Loucy (cell line): ENCODE results near the gene RSU1.
A peak's percentile ranks its signal among the peaks of the same experiment; 100 is the strongest.

Experiments
- H2AFZ ChIP-seq: fragments of 200-600 bp; sonication (generic); 2 replicates; pipeline ENCODE4 v1.6.0; 2016; ENCODE audit warnings: antibody characterized with exemption, mild to moderate bottlenecking, low read length, moderate library complexity
- H3F3A ChIP-seq: fragments of 200-600 bp; 2 replicates; pipeline ENCODE4 v1.6.0; 2016; ENCODE audit warnings: antibody characterized with exemption, low read depth, mild to moderate bottlenecking
- H3K27me3 ChIP-seq: fragments of 200-600 bp; sonication (generic); 2 replicates; pipeline ENCODE4 v1.6.1; 2014; ENCODE audit warnings: low read length, mild to moderate bottlenecking; ENCODE audit not compliant: insufficient read depth, poor library complexity, severe bottlenecking
- H3K36me3 ChIP-seq: fragments of 200-600 bp; sonication (generic); 2 replicates; pipeline ENCODE4 v1.6.1; 2016; ENCODE audit warnings: low read length; ENCODE audit not compliant: insufficient read depth
- H3K4me1 ChIP-seq: fragments of 200-600 bp; sonication (generic); 2 replicates; pipeline ENCODE4 v1.5.1; 2014; ENCODE audit warnings: low read length, mild to moderate bottlenecking; ENCODE audit not compliant: insufficient read depth, poor library complexity, severe bottlenecking
- H3K4me2 ChIP-seq: fragments of 200-600 bp; sonication (generic); 2 replicates; pipeline ENCODE4 v1.6.0; 2014; ENCODE audit warnings: antibody characterized with exemption, low read length, low read depth, mild to moderate bottlenecking; ENCODE audit not compliant: poor library complexity, severe bottlenecking
- H3K4me3 ChIP-seq: fragments of 200-600 bp; sonication (generic); 2 replicates; pipeline ENCODE4 v1.5.1; 2014; ENCODE audit warnings: low read length, mild to moderate bottlenecking, mixed read lengths; ENCODE audit not compliant: poor library complexity, severe bottlenecking
- H3K79me2 ChIP-seq: fragments of 200-600 bp; sonication (generic); 2 replicates; pipeline ENCODE4 v1.6.1; 2014; ENCODE audit warnings: low read length; ENCODE audit not compliant: insufficient read depth
- H3K9ac ChIP-seq: fragments of 200-600 bp; sonication (generic); 2 replicates; pipeline ENCODE4 v1.6.0; 2014; ENCODE audit warnings: mild to moderate bottlenecking, low read depth, low read length, moderate library complexity; ENCODE audit not compliant: poor library complexity, severe bottlenecking
- H3K9me2 ChIP-seq: fragments of 200-600 bp; sonication (generic); replicated peaks from 2 replicates; pipeline ENCODE4 v1.6.1; 2016; ENCODE audit warnings: low read depth, low read length, mixed read lengths
- H3K9me3 ChIP-seq: fragments of 200-600 bp; sonication (generic); 2 replicates; pipeline ENCODE4 v1.6.1; 2014; ENCODE audit warnings: mild to moderate bottlenecking, antibody characterized with exemption, low read length, low read depth; ENCODE audit not compliant: insufficient read depth
- H4K20me1 ChIP-seq: fragments of 200-600 bp; sonication (generic); 2 replicates; pipeline ENCODE4 v1.6.0; 2014; ENCODE audit warnings: antibody characterized with exemption, low read length, mild to moderate bottlenecking; ENCODE audit not compliant: insufficient read depth, poor library complexity, severe bottlenecking
- EZH2phosphoT487 ChIP-seq: fragments of 200-600 bp; IDR thresholded peaks from 2 replicates; pipeline ENCODE4 v1.6.1; 2018; ENCODE audit warnings: antibody characterized with exemption, mild to moderate bottlenecking, moderate library complexity, borderline replicate concordance
- TF ChIP-seq, protein P1 (sequence below): fragments of 200-600 bp; sonication (generic); conservative IDR thresholded peaks from 2 replicates; pipeline ENCODE4 v1.5.1; 2014; ENCODE audit warnings: mild to moderate bottlenecking, antibody characterized with exemption, low read length

Gene RSU1

DNA sequence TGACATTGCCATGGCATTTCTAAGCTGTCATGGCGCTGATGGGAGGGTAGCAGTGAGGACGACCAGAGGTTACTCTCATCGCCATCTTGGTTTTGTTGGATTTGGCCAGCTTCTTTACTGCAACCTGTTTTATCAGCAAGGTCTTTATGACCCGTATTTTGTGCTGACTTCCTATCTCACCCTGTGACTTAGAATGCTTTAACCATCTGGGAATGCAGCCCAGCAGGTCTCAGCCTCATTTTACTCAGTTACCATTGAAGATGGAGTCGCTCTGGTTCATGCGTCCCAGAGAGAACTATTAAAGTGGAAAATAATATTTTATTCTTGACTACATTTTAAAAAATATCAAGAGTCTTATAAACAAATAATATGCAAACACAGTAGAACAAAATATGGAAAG, 131.7 kb downstream of the RSU1 start:
- TF ChIP-seq, protein P1, sequence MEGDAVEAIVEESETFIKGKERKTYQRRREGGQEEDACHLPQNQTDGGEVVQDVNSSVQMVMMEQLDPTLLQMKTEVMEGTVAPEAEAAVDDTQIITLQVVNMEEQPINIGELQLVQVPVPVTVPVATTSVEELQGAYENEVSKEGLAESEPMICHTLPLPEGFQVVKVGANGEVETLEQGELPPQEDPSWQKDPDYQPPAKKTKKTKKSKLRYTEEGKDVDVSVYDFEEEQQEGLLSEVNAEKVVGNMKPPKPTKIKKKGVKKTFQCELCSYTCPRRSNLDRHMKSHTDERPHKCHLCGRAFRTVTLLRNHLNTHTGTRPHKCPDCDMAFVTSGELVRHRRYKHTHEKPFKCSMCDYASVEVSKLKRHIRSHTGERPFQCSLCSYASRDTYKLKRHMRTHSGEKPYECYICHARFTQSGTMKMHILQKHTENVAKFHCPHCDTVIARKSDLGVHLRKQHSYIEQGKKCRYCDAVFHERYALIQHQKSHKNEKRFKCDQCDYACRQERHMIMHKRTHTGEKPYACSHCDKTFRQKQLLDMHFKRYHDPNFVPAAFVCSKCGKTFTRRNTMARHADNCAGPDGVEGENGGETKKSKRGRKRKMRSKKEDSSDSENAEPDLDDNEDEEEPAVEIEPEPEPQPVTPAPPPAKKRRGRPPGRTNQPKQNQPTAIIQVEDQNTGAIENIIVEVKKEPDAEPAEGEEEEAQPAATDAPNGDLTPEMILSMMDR = no peak
- TF ChIP-seq EZH2phosphoT487 = no peak

DNA sequence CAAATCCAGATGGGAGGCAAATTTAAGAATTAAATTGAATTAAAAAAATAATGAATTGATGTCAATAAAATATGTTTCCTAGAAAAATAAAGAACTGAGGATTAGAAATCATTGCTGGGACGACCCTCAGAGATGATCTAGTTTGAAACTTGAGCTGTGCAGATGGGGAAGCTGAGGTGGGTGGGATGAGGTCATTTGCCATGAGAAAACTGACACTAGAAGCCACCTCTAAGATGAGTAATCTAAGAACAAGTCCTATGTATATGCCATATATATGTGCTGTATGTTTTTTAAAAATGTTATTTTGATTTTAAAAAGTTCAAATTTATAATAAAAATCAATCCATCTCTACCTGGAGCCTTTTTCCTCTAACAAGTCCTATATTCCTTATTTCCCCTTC, 135.7 kb downstream of the RSU1 start:
- Histone ChIP-seq H3K27me3 (no peaks in the 10 kb centered on the region), H3K79me2 (no peaks in the 10 kb centered on the region), H2AFZ (no peak overlapping the region), H3K4me1 (peaks cover 12% of the 10 kb centered on the region), H4K20me1 (no peaks in the 10 kb centered on the region), H3K9me2 (no peaks in the 10 kb centered on the region), H3K4me3 (no peak overlapping the region), H3K36me3 (no peaks in the 10 kb centered on the region), H3K9me3 (no peaks in the 10 kb centered on the region), H3F3A (no peaks in the 10 kb centered on the region), H3K9ac (no peak overlapping the region), H3K4me2 (no peak overlapping the region)
- TF ChIP-seq, protein P1 = no peak

More for the DNA sequence above, 131.7 kb downstream of the RSU1 start:
- H3K9ac ChIP-seq = no peak overlapping the region
- no peaks in the 10 kb centered on the region for H3F3A ChIP-seq
- H2AFZ ChIP-seq = no peak overlapping the region
- no peaks in the 10 kb centered on the region for H3K9me3 ChIP-seq
- no peaks in the 10 kb centered on the region for H3K27me3 ChIP-seq
- 0 out of 2 replicates have a peak, but pooled peaks cover 2% of the 10 kb centered on the region for H3K36me3 ChIP-seq
- no peak overlapping the region for H3K4me3 ChIP-seq
- no peaks in the 10 kb centered on the region for H4K20me1 ChIP-seq
- no peaks in the 10 kb centered on the region for H3K9me2 ChIP-seq
- peak overlapping the region; percentile 15 for H3K4me2 ChIP-seq
- H3K4me1 ChIP-seq = peaks cover 12% of the 10 kb centered on the region
- no peaks in the 10 kb centered on the region for H3K79me2 ChIP-seq

DNA sequence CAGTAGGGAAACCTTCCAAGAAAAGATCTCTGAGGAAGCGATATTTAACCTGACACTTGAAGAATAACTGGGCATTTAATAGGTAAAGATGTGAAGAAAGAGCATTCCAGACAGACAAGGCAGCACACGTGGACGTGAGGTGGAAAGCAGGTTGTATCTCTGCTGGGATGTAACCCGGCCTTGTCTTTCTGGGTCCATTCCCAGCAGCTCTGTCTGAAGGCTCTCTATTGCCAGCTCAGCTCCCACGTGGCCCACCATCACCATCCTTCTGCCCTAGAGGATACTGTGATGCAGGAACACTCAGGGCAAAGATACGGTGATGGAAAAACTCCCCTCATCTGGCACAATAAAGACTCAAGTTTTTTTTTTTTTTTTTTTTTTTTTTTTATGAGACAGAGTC, 137.7 kb downstream of the RSU1 start:
- Histone ChIP-seq H3K9me2 (no peaks in the 10 kb centered on the region), H3K27me3 (no peaks in the 10 kb centered on the region), H3K9me3 (no peaks in the 10 kb centered on the region; the same call in 1 of the 2 replicates), H3K4me3 (no peak overlapping the region), H3K4me2 (no peak overlapping the region), H3K9ac (no peak overlapping the region), H3K4me1 (no peaks in the 10 kb centered on the region), H3K79me2 (no peaks in the 10 kb centered on the region), H3F3A (no peaks in the 10 kb centered on the region), H3K36me3 (no peaks in the 10 kb centered on the region), H2AFZ (no peak overlapping the region), H4K20me1 (no peaks in the 10 kb centered on the region)
- TF ChIP-seq, protein P1 = no peak
- TF ChIP-seq EZH2phosphoT487 = no peak
